HFF-Myc (cell line): Measurements from ENCODE around the gene MCTP1.

ENCODE experiments used
- DNase-seq: peaks from one replicate; pipeline ENCODE4 v3.0.0-alpha.2; 2011; ENCODE audit warnings: low read depth; ENCODE audit errors: extremely low read depth
- H3K4me3 ChIP-seq: replicated peaks from 2 replicates; pipeline ENCODE4 v1.5.1; 2011; ENCODE audit warnings: low read depth, mild to moderate bottlenecking, control low read depth, low read length
- TF ChIP-seq, protein P1 (sequence below): IDR thresholded peaks from 2 replicates; pipeline ENCODE4 v1.5.1; 2012; ENCODE audit warnings: mild to moderate bottlenecking, low read depth, low read length, control low read depth; ENCODE audit errors: missing control alignments

The MCTP1 gene

DNA sequence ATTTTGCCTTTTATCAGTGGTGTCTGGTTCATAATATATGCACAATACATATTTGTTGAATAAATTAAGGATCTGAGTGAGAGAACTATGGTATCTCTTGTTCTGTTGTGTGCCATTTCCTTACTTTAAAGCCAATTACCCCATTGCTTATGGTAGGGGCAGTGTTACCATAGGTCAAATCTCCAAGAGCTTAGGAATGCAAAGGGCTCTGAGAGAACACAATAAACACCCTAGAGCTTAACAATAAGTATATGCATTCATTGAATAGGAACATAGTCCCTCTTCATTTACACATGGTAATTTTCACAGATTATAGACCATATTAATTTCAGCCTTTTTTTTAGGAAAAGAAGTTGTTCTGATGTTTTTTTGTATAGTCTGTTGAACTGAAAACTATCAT lies 112.2 kb downstream of the MCTP1 start:
- H3K4me3 ChIP-seq: no peak overlapping the region
- DNase-seq: no peak
- TF ChIP-seq, protein P1, sequence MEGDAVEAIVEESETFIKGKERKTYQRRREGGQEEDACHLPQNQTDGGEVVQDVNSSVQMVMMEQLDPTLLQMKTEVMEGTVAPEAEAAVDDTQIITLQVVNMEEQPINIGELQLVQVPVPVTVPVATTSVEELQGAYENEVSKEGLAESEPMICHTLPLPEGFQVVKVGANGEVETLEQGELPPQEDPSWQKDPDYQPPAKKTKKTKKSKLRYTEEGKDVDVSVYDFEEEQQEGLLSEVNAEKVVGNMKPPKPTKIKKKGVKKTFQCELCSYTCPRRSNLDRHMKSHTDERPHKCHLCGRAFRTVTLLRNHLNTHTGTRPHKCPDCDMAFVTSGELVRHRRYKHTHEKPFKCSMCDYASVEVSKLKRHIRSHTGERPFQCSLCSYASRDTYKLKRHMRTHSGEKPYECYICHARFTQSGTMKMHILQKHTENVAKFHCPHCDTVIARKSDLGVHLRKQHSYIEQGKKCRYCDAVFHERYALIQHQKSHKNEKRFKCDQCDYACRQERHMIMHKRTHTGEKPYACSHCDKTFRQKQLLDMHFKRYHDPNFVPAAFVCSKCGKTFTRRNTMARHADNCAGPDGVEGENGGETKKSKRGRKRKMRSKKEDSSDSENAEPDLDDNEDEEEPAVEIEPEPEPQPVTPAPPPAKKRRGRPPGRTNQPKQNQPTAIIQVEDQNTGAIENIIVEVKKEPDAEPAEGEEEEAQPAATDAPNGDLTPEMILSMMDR: no peak

DNA sequence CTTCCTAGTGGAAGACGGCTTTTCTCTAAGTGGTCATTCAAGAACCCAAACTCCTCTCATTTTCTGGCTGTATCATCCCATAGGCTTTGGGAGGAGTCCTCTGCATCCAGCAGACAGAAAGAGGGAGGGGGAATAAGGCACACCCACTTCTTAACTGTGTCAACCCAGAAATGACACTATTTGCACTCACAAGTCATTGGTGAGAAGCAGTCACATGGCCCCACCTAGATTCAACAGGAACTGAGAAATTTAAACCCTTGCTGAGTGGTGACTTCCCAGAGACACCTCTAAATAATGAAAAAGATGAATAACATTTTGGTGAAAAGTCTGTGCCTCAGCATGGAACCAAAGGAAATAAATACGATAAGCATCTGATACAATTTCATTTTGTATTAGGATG lies 120.0 kb downstream of the MCTP1 start:
- TF ChIP-seq, protein P1: no peak
- DNase-seq: no peak
- H3K4me3 ChIP-seq: no peak overlapping the region

DNA sequence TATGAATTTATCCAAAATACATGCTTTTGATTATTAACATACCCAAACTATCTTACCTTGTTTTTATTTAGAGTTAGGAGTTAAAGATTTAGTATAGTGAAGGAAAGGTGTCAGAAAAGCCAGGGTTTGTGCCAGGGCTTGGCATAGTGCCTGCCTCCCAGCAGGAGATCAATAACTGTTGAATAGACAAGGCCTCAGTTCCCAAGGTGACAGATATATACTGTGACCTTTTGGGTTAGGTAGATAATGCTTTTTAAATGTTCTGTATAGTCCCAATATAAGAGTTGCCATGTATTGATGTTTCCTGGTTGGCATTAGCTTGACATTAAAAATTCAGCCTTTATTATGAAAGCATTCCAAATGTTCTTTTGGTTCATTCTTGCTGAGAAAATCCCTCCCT lies 121.8 kb downstream of the MCTP1 start:
- no peak for DNase-seq
- H3K4me3 ChIP-seq: no peak overlapping the region
- TF ChIP-seq, protein P1: no peak

DNA sequence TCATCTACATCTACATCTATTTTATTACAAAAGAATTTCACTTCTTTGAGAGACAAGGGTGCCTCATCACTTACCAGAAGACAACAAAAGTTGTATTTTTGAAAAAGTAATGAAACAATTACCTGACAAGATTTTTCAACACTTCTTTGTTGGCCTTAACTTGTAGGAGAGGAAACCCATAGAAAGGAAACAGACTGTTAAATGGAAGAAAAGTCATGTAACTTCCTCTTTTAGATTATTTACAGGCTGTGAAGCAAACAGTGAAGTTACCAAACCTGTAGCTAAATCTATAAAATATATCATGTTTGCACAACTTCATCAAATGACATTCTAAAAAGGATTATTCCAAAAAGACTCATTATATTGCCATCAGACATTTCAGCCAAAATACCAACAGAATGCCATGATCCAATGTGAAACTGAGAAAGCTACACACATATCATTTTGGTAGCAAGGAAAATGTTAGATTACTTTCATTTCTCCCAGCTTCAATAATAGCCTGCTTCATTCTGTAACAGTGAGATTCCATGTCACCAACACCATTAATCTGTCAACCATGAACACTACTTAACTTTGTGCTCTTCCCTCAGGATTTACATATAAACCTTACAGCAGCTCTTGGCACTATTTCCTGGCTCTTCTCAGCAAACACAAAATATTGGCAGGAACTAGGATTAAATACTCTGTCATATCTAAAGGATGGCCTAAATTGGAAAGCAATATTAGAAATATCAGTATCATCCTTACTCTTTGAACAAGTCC lies 122.5 kb downstream of the MCTP1 start:
- no peak overlapping the region for H3K4me3 ChIP-seq
- TF ChIP-seq, protein P1: no peak
- DNase-seq: no peak

DNA sequence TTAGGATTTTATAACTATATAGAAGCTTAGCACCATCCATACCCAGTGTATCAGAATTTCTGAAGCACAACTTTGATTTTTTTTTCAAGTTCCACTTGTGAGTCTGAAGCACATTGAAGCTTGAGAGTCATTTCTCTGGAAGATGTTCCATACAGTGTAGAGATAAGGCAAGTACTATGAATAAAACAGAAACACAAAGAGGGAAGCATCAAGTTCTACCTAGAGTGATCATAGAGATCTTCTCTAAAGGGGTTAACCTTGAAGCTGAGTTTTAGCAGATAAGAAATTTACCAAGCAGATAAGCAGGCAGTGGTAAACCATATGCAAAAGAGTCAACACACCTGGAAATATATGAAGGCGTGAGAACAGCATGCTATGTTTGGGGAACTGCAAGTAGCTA lies 125.3 kb downstream of the MCTP1 start:
- no peak for DNase-seq
- TF ChIP-seq, protein P1: no peak
- H3K4me3 ChIP-seq: no peak overlapping the region

DNA sequence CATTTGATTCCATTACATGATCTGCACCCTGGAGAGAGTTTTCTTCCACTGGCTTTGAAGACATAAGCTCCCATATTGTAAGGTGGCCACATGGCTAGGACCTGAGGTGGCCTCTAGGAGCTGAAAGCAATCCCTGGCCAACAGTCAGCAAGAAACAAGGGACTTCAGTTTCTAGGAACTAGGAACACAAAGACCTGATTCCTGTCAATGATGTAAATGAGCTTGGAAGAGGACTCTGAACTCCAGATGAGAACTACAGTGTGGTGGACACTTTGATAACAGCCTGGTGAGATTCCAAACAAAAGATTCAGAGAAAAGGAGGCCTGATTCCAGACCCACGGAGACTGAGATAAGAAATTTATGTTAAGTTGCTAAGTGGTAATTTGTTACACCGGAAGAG lies 129.0 kb downstream of the MCTP1 start:
- no peak for DNase-seq
- H3K4me3 ChIP-seq: no peak overlapping the region
- TF ChIP-seq, protein P1: no peak

DNA sequence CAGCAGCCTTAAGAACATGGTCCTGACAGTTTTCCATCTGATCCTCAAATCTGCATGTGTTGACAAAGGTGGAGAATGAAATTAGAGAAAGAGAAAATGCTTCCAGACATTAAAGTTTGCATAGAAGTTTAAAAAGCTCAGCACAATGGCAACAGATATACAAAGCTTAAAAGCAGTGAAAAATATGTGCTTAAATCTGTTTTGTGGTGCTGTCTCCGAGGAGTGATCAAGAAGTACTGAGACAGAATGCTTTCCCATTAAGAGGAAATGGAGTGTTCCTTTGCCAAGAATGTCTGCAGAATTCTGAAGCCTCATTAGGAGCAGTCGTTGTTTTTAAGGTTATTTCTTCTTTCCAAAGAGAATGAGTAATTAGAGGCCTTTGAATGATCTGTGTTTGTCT lies 131.4 kb downstream of the MCTP1 start:
- no peak for DNase-seq
- no peak overlapping the region for H3K4me3 ChIP-seq
- TF ChIP-seq, protein P1: no peak
